ENCODE measurements around the gene TNPO3. TPM values are rescaled to one million over a fixed set of nuclear protein-coding genes. Genes with fewer than 3 reads are reported as not detected.

Gene TNPO3
- total and polyA plus RNA-seq, 2 of the 4 experiments (the other 2 are of a cell fraction) = 24.2 to 77.2 TPM

DNA sequence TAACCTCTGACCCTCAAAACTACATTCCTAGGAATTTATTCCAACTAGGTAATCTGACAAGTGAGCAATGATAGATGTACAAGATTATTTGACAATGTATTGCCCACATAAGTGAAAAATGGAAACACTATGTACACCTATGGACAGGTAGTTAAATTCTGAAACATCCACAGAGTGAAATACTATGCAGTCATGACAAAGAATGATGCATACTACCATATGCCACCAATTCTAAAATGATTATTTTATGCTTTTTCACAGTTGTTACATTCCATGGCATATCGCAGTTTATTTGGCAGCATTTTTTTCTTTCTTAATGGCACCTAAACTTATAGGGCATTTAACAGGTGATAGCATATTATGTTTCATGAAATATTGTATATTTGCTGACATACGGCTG, 20.1 kb upstream of the TNPO3 start:
- no peak for DNase-seq
- no CpG with 5 or more reads among the region's 2 CpGs for WGBS, 2 experiments (ENCODE audit: extremely low coverage in 2 of 2, insufficient read length in 1 of 2)
- dilution Hi-C loops (cut with HindIII; ENCODE audit: low sequenced_read_pairs, unreplicated experiment) (no loop called here), intact Hi-C loops (cut with micrococcal nuclease) (no loop called here), in situ Hi-C loops (cut with MboI; ENCODE audit: low sequenced_read_pairs) (no loop called here)
- no peak for TF ChIP-seq USF2 (IDR thresholded peaks at IDR 0.05; ENCODE audit: low read depth, low read length)
- no peak for TF ChIP-seq SMC3 (IDR thresholded peaks at IDR 0.05; ENCODE audit: low read depth, low read length)
- no peak for TF ChIP-seq FOS (IDR thresholded peaks at IDR 0.05; ENCODE audit: low read depth, low read length)
- Histone ChIP-seq H2BK20ac (ENCODE audit: low read depth, low read length) (no peak overlapping the region), H3K14ac (replicated peaks; ENCODE audit: low read depth, low read length) (no peak overlapping the region), H2AK9ac (replicated peaks; ENCODE audit: low read depth, low read length, poor library complexity) (no peak overlapping the region), H3K23ac (ENCODE audit: low read depth, low read length) (no peak overlapping the region), H3K27me3 (ENCODE audit: control insufficient read depth, insufficient read depth, low read length) (peaks cover 22% of the 10 kb centered on the region), H4K5ac (ENCODE audit: low read depth, low read length) (no peak overlapping the region), H3K4me1 (ENCODE audit: control insufficient read depth, insufficient read depth, low read length) (no peaks in the 10 kb centered on the region), H3K4me2 (ENCODE audit: low read depth, low read length) (no peak overlapping the region), H3K36me3 (ENCODE audit: control insufficient read depth, insufficient read depth, low read length) (no peaks in the 10 kb centered on the region), H2BK15ac (ENCODE audit: low read depth, low read length) (no peak overlapping the region), H3K18ac (ENCODE audit: low read depth, low read length) (no peak overlapping the region), H3K9me3 (ENCODE audit: control insufficient read depth, insufficient read depth, low read length) (no peaks in the 10 kb centered on the region), H4K20me1 (ENCODE audit: insufficient read depth, low read length) (no peaks in the 10 kb centered on the region), H3K79me1 (ENCODE audit: low read depth in 1 of 2, low read length in 2 of 2) (no peaks in the 10 kb centered on the region), H3K9me1 (ENCODE audit: insufficient read depth, low read length) (no peaks in the 10 kb centered on the region), H4K8ac (ENCODE audit: low read depth in 2 of 2, low read length in 2 of 2) (no peak overlapping the region), H2AK5ac (ENCODE audit: low read depth, low read length) (no peak overlapping the region), H2AFZ (replicated peaks; ENCODE audit: low read length, poor library complexity) (no peak overlapping the region), H3K4ac (ENCODE audit: low read depth, low read length) (no peak overlapping the region), H4K91ac (ENCODE audit: insufficient read depth, low read depth, low read length) (no peak overlapping the region), H2BK120ac (ENCODE audit: low read depth, low read length) (no peak overlapping the region), H3K4me3 (ENCODE audit: insufficient read depth, low read depth, low read length) (no peak overlapping the region), H3K9ac (ENCODE audit: low read depth, low read length) (no peak overlapping the region), H3K27ac (ENCODE audit: insufficient read depth, low read length) (no peak overlapping the region), H2BK5ac (ENCODE audit: low read depth, low read length, poor library complexity, severe bottlenecking) (no peak overlapping the region), H3K56ac (ENCODE audit: extremely low read depth, insufficient read depth, low read length) (no peak overlapping the region)
- ATAC-seq (ENCODE audit: low read depth) = no peak
- POLR2A ChIA-PET (ENCODE audit: unreplicated experiment) = no interaction called here
- no TSS peak for BruUV-seq (replicated peaks)
- CTCF ChIA-PET = no interaction called here
